Naive thymus-derived CD4-positive, alpha-beta T cell (primary cell): ENCODE measurements around the gene S100A6. TPM values are rescaled to one million over a fixed set of nuclear protein-coding genes. Genes with fewer than 3 reads are reported as not detected.
A peak's percentile ranks its signal among the peaks of the same experiment; 100 is the strongest.
"Not testable (repeated sequence)": the region's sequence is repeated elsewhere in the genome, so short reads cannot be mapped to it uniquely, and the experiment has no call there.

ENCODE experiments used
- ATAC-seq: fragments of 150-1000 bp; cut with Tn5 transposase; 2 replicates; pipeline ENCODE4 v1.10.0; 2021; ENCODE audit warnings: mild to moderate bottlenecking, moderate library complexity
- CTCF ChIA-PET: fragments of 350-600 bp; sonication (Branson Sonifier 250); formaldehyde crosslinking; loops from one replicate; lab custom pipeline; 2021; ENCODE audit warnings: antibody characterized with exemption; lab: Charles Lee
- POLR2A ChIA-PET: fragments of 350-600 bp; sonication (Branson Sonifier 250); formaldehyde crosslinking; loops from one replicate; lab custom pipeline; 2021; ENCODE audit warnings: antibody characterized with exemption, inconsistent platforms; lab: Charles Lee
- DNase-seq, 9 donors: peaks; one replicate each; pipeline versions ENCODE4 v3.0.0 to v3.0.0-alpha.2; 2020 to 2022; ENCODE audit warnings: mixed read lengths in 1 of 9
- H3K27ac ChIP-seq: one replicate; pipeline ENCODE4 v1.7.0; 2013; ENCODE audit warnings: mild to moderate bottlenecking, low read depth, low read length, moderate library complexity
- H3K27me3 ChIP-seq, 2 donors: one replicate each; pipeline ENCODE4 v1.7.0; 2013; ENCODE audit warnings: low read length in 2 of 2, mild to moderate bottlenecking in 2 of 2, moderate library complexity in 2 of 2; ENCODE audit not compliant: control insufficient read depth in 2 of 2, insufficient read depth in 2 of 2
- H3K36me3 ChIP-seq, 3 experiments: 1 replicate in 2 of 3; 2 replicates in 1 of 3; pipeline ENCODE4 v1.7.0; 2013; ENCODE audit warnings: low read length in 3 of 3, mild to moderate bottlenecking in 3 of 3, moderate library complexity in 1 of 3; ENCODE audit not compliant: insufficient read depth in 3 of 3, control insufficient read depth in 2 of 3
- H3K4me1 ChIP-seq, 2 donors: one replicate each; pipeline ENCODE4 v1.7.0; 2013; ENCODE audit warnings: low read length in 2 of 2, mild to moderate bottlenecking in 2 of 2, moderate library complexity in 1 of 2; ENCODE audit not compliant: control insufficient read depth in 2 of 2, insufficient read depth in 2 of 2
- H3K4me3 ChIP-seq: 2 replicates; pipeline ENCODE4 v1.7.0; 2013; ENCODE audit warnings: mild to moderate bottlenecking, low read length
- H3K9me3 ChIP-seq, 3 experiments: 1 replicate in 2 of 3; 2 replicates in 1 of 3; pipeline ENCODE4 v1.7.0; 2013; ENCODE audit warnings: low read length in 3 of 3; ENCODE audit not compliant: control insufficient read depth in 2 of 3
- H3K27ac Mint-ChIP-seq, 9 donors: one replicate each; pipeline ENCODE4 v1.8.0; 2020 to 2022; ENCODE audit warnings: mixed read lengths in 9 of 9, mild to moderate bottlenecking in 8 of 9, moderate library complexity in 5 of 9, inconsistent platforms in 2 of 9
- H3K27me3 Mint-ChIP-seq, 5 donors: one replicate each; pipeline ENCODE4 v1.8.0; 2021 to 2022; ENCODE audit warnings: mixed read lengths in 5 of 5, mild to moderate bottlenecking in 1 of 5
- H3K36me3 Mint-ChIP-seq, 5 donors: one replicate each; pipeline ENCODE4 v1.8.0; 2020 to 2022; ENCODE audit warnings: mixed read lengths in 5 of 5, mild to moderate bottlenecking in 3 of 5, inconsistent platforms in 1 of 5
- H3K4me1 Mint-ChIP-seq, 7 donors: one replicate each; pipeline ENCODE4 v1.8.0; 2020 to 2022; ENCODE audit warnings: mixed read lengths in 7 of 7, mild to moderate bottlenecking in 3 of 7, inconsistent platforms in 1 of 7
- H3K4me3 Mint-ChIP-seq, 10 donors: one replicate each; pipeline ENCODE4 v1.8.0; 2020 to 2022; ENCODE audit warnings: mild to moderate bottlenecking in 10 of 10, mixed read lengths in 10 of 10, moderate library complexity in 6 of 10, inconsistent platforms in 2 of 10
- H3K9me3 Mint-ChIP-seq, 11 donors: one replicate each; pipeline ENCODE4 v1.8.0; 2020 to 2022; ENCODE audit warnings: mixed read lengths in 11 of 11, mild to moderate bottlenecking in 4 of 11, inconsistent platforms in 1 of 11, moderate library complexity in 1 of 11
- intact Hi-C, 2 donors: fragments of 100-400 bp; cut with micrococcal nuclease; formaldehyde crosslinking; loops; one replicate each; pipeline ENCODE4 v1.15.1; 2023
- polyA plus RNA-seq, 2 donors: library from polyadenylated mRNA; unstranded; fragments of 300-500 nt; fragmentation: Illumina TruSeq; gene quantifications; one replicate each; pipeline ENCODE4 v1.2.3, GENCODE V29; 2021
- total RNA-seq, 6 experiments: library from RNA in 5 of 6; stranded (reverse) in 5 of 6; gene quantifications; 1 replicate in 5 of 6; 2 replicates in 1 of 6; pipeline ENCODE4 v1.2.3 and lab custom pipeline; 2021 to 2026

Gene S100A6
- total and polyA plus RNA-seq, 7 experiments from 2014 or later: 178 to 568 (median 424) TPM

DNA sequence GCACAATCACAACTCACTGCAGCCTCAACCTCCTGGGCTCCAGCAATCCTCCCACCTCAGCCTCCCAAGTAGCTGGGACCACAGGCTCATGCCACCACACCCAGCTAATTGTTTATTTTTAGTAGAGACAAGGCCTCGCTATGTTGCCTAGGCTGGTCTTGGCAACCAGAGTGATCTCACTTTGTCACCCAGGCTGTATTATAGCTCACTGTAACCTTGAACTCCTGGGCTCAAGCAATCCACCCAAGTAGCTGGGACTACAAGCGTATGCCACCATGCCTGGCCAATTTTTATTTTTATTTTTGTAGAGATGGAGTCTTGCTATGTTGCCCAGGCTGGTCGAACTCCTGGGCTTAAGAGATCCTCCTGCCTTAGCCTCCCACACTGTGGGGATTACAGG lies 26.2 kb upstream of the S100A6 start:
- H3K27me3 ChIP-seq, intact Hi-C loops, DNase-seq, H3K4me3 ChIP-seq, ATAC-seq, H3K27ac ChIP-seq, H3K9me3 ChIP-seq, H3K36me3 ChIP-seq, H3K27me3 Mint-ChIP-seq, H3K4me3 Mint-ChIP-seq, H3K9me3 Mint-ChIP-seq, H3K36me3 Mint-ChIP-seq: not testable (repeated sequence)
- Mint-ChIP-seq H3K27ac (peak overlapping the region in 1 of 9 donors; percentile 31), H3K4me1 (peaks cover 12 to 19% (median 13%) of the 10 kb centered on the region in 7 donors)
- peaks cover 4 to 13% of the 10 kb centered on the region in 2 donors for H3K4me1 ChIP-seq
- ChIA-PET POLR2A (interaction anchor here (1.1 to 1.5 kb wide), 4 partner anchors 10 to 29 kb away, joined by 4 to 10 read pairs (median 6); partner anchors contain the start of gene S100A5), CTCF (interaction anchor here (0.7 kb wide), 1 partner anchor 13 kb away, joined by 3 read pairs; no protein-coding TSS in a partner anchor)

GRCh38 chr1:153561466-153561985 lies 25.7 kb upstream of the S100A6 start:
- H3K4me3 Mint-ChIP-seq: no peak overlapping the region
- ChIA-PET CTCF (interaction anchor here (0.7 to 1.5 kb wide), 3 partner anchors 12 to 29 kb away, joined by 3 to 6 read pairs (median 4); partner anchors contain the start of gene S100A5), POLR2A (interaction anchor here (1.1 to 1.5 kb wide), 4 partner anchors 10 to 29 kb away, joined by 4 to 10 read pairs (median 6); partner anchors contain the start of gene S100A5)
- no peak overlapping the region for H3K4me3 ChIP-seq
- DNase-seq (no peak), ATAC-seq (no peak)
- H3K27ac ChIP-seq: no peak overlapping the region
- no peaks in the 10 kb centered on the region for H3K9me3 Mint-ChIP-seq
- H3K4me1 ChIP-seq: peaks cover 4 to 8% of the 10 kb centered on the region in 2 donors
- no peaks in the 10 kb centered on the region for H3K36me3 Mint-ChIP-seq
- H3K27ac Mint-ChIP-seq: peak overlapping the region in 2 of 9 donors; percentile 33 to 67
- no peaks in the 10 kb centered on the region for H3K27me3 ChIP-seq
- intact Hi-C loops: no loop called here
- no peaks in the 10 kb centered on the region for H3K9me3 ChIP-seq
- H3K27me3 Mint-ChIP-seq: no peaks in the 10 kb centered on the region
- peaks cover 7 to 15% (median 8%) of the 10 kb centered on the region in 7 donors for H3K4me1 Mint-ChIP-seq
- no peaks in the 10 kb centered on the region for H3K36me3 ChIP-seq

GRCh38 chr1:153560771-153561465 lies 25.1 kb upstream of the S100A6 start:
- Mint-ChIP-seq H3K36me3 (no peaks in the 10 kb centered on the region), H3K9me3 (no peaks in the 10 kb centered on the region), H3K27me3 (no peaks in the 10 kb centered on the region), H3K27ac (peak overlapping the region in 1 of 9 donors; percentile 4), H3K4me1 (peaks cover 3 to 13% (median 4%) of the 10 kb centered on the region in 7 donors), H3K4me3 (no peak overlapping the region)
- Histone ChIP-seq H3K27me3 (no peaks in the 10 kb centered on the region), H3K36me3 (no peaks in the 10 kb centered on the region), H3K4me3 (no peak overlapping the region), H3K27ac (no peak overlapping the region), H3K4me1 (peaks cover 2% of the 10 kb centered on the region in 2 donors), H3K9me3 (no peaks in the 10 kb centered on the region)
- ATAC-seq (no peak), DNase-seq (no peak)
- CTCF ChIA-PET: interaction anchor here (0.9 to 1.5 kb wide), 2 partner anchors 19 to 28 kb away, joined by 4 to 6 read pairs; partner anchors contain the start of gene S100A5
- intact Hi-C loops: no loop called here
- POLR2A ChIA-PET: interaction anchor here (0.6 to 1.5 kb wide), 4 partner anchors 9 to 23 kb away, joined by 3 to 6 read pairs (median 4); partner anchors contain the start of gene S100A5

DNA sequence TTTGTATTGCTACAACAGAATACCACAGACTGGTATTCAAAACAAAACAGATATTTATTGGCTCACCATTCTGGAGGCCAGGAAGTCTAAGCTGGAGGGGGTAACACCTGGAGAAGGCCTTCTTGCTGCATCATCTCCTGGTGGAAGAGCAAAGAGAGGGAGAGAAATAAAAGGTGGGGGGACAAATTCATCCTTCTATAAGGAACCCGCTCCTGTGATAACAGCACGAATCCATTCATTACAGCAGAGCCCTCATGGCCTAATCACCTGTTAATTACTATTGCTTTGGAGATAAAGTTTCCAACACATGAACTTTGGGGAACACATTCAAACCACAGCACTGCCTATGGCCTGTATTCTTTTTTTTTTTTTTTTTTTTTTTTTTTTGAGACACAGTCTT lies 24.4 kb upstream of the S100A6 start:
- no peak overlapping the region for H3K4me3 Mint-ChIP-seq
- no peak overlapping the region for H3K4me3 ChIP-seq
- ATAC-seq: no peak
- ChIA-PET POLR2A (interaction anchor here (0.6 kb wide), 1 partner anchor 23 kb away, joined by 3 read pairs; no protein-coding TSS in a partner anchor), CTCF (interaction anchor here (1.0 to 1.5 kb wide), 2 partner anchors 7 to 27 kb away, joined by 4 to 6 read pairs; no protein-coding TSS in a partner anchor)
- DNase-seq: no peak
- peaks cover 0 to 9% (median 0%) of the 10 kb centered on the region in 7 donors for H3K4me1 Mint-ChIP-seq
- H3K4me1 ChIP-seq: no peaks in the 10 kb centered on the region
- no peaks in the 10 kb centered on the region for H3K9me3 ChIP-seq
- no peaks in the 10 kb centered on the region for H3K27me3 Mint-ChIP-seq
- H3K27ac ChIP-seq: no peak overlapping the region
- H3K36me3 ChIP-seq: no peaks in the 10 kb centered on the region
- no peaks in the 10 kb centered on the region for H3K27me3 ChIP-seq
- no peaks in the 10 kb centered on the region for H3K36me3 Mint-ChIP-seq
- H3K27ac Mint-ChIP-seq: no peak overlapping the region
- no peaks in the 10 kb centered on the region for H3K9me3 Mint-ChIP-seq
- intact Hi-C loops: no loop called here

GRCh38 chr1:153557877-153558276 lies 22.1 kb upstream of the S100A6 start:
- H3K36me3 ChIP-seq: no peaks in the 10 kb centered on the region
- no peak overlapping the region for H3K4me3 ChIP-seq
- Mint-ChIP-seq H3K4me3 (no peak overlapping the region), H3K27me3 (no peaks in the 10 kb centered on the region), H3K9me3 (peaks cover 0 to 1% (median 0%) of the 10 kb centered on the region in 11 donors), H3K27ac (no peak overlapping the region), H3K36me3 (no peaks in the 10 kb centered on the region), H3K4me1 (peaks cover 0 to 19% (median 7%) of the 10 kb centered on the region in 7 donors)
- intact Hi-C loops: no loop called here
- ChIA-PET POLR2A (interaction anchor here (1.3 kb wide), 1 partner anchor 13 kb away, joined by 3 read pairs; no protein-coding TSS in a partner anchor), CTCF (interaction anchor here (0.7 to 1.1 kb wide), 3 partner anchors 18 to 23 kb away, joined by 3 to 5 read pairs (median 3); partner anchors contain the start of gene S100A6)
- H3K27ac ChIP-seq: no peak overlapping the region
- no peaks in the 10 kb centered on the region for H3K27me3 ChIP-seq
- H3K4me1 ChIP-seq: no peaks in the 10 kb centered on the region
- no peak for ATAC-seq
- DNase-seq: no peak
- no peaks in the 10 kb centered on the region for H3K9me3 ChIP-seq

GRCh38 chr1:153556348-153556747 lies 20.6 kb upstream of the S100A6 start:
- Mint-ChIP-seq H3K36me3 (no peaks in the 10 kb centered on the region), H3K4me1 (peaks cover 0 to 16% (median 7%) of the 10 kb centered on the region in 7 donors), H3K27me3 (no peaks in the 10 kb centered on the region), H3K9me3 (peaks cover 0 to 1% (median 0%) of the 10 kb centered on the region in 11 donors), H3K4me3 (no peak overlapping the region), H3K27ac (peak overlapping the region in 2 of 9 donors; percentile 18 to 70)
- CTCF ChIA-PET: interaction anchor here (1.1 to 1.3 kb wide), 2 partner anchors 12 to 21 kb away, joined by 3 to 5 read pairs; no protein-coding TSS in a partner anchor
- H3K36me3 ChIP-seq: no peaks in the 10 kb centered on the region
- DNase-seq (no peak), ATAC-seq (no peak)
- intact Hi-C loops: no loop called here
- POLR2A ChIA-PET: interaction anchor here (0.9 kb wide), 1 partner anchor 21 kb away, joined by 3 read pairs; no protein-coding TSS in a partner anchor
- H3K4me3 ChIP-seq: no peak overlapping the region
- no peak overlapping the region for H3K27ac ChIP-seq
- H3K4me1 ChIP-seq: no peaks in the 10 kb centered on the region
- no peaks in the 10 kb centered on the region for H3K27me3 ChIP-seq
- H3K9me3 ChIP-seq: no peaks in the 10 kb centered on the region
